HG02973 (cell line): ENCODE measurements around the gene CELSR2.

Experiments used
- ATAC-seq: cut with Tn5 transposase; IDR thresholded peaks from one replicate; pipeline ENCODE4 v1.9.1; 2021; ENCODE audit warnings: moderate library complexity; ENCODE audit not compliant: unreplicated experiment

CELSR2 gene

GRCh38 chr1:109263234-109263596, 13.9 kb downstream of the CELSR2 start:
- ATAC-seq = no peak

- peak; percentile 48 for ATAC-seq
Observed at GRCh38 chr1:109263597-109264378, 14.4 kb downstream of the CELSR2 start.

GRCh38 chr1:109264379-109264755, 15.0 kb downstream of the CELSR2 start:
- ATAC-seq = no peak

GRCh38 chr1:109265016-109265415, 15.7 kb downstream of the CELSR2 start:
- ATAC-seq = no peak

GRCh38 chr1:109265741-109266330, 16.5 kb downstream of the CELSR2 start:
- no peak for ATAC-seq

GRCh38 chr1:109266965-109267364, 17.6 kb downstream of the CELSR2 start:
- ATAC-seq = no peak

- ATAC-seq = no peak
Observed at GRCh38 chr1:109267743-109268300, 18.5 kb downstream of the CELSR2 start.

GRCh38 chr1:109268431-109269211, 19.3 kb downstream of the CELSR2 start:
- ATAC-seq = no peak

GRCh38 chr1:109269212-109269980, 20.1 kb downstream of the CELSR2 start:
- no peak for ATAC-seq

GRCh38 chr1:109269981-109270622, 20.8 kb downstream of the CELSR2 start:
- ATAC-seq = no peak

- ATAC-seq = no peak
Observed at GRCh38 chr1:109270623-109271317, 21.4 kb downstream of the CELSR2 start.

- ATAC-seq = no peak
Observed at GRCh38 chr1:109271458-109271857, 22.1 kb downstream of the CELSR2 start.

- no peak for ATAC-seq
Observed at GRCh38 chr1:109272021-109272799, 22.9 kb downstream of the CELSR2 start.

GRCh38 chr1:109272831-109273547, 23.6 kb downstream of the CELSR2 start:
- ATAC-seq = no peak

GRCh38 chr1:109273570-109274288, 24.4 kb downstream of the CELSR2 start:
- ATAC-seq = no peak

GRCh38 chr1:109274533-109275476, 25.5 kb downstream of the CELSR2 start:
- no peak for ATAC-seq
